H1 (cell line): Measurements from ENCODE around the gene AGPS. TPM values are rescaled to one million over a fixed set of nuclear protein-coding genes. Genes with fewer than 3 reads are reported as not detected.

Source experiments
- CTCF ChIA-PET: fragments of 300-600 bp; sonication (Branson Sonifier 250); formaldehyde crosslinking; loops from one replicate; lab custom pipeline; 2021; ENCODE audit not compliant: partially characterized antibody; lab: Charles Lee
- POLR2A ChIA-PET: fragments of 300-600 bp; sonication (Branson Sonifier 250); formaldehyde crosslinking; loops from one replicate; lab custom pipeline; 2021; ENCODE audit warnings: inconsistent platforms; ENCODE audit not compliant: partially characterized antibody; lab: Charles Lee
- DNase-seq, 2 experiments: peaks; one replicate each; pipeline versions ENCODE4 v3.0.0 to v3.0.0-alpha.2; 2010 to 2022; ENCODE audit warnings: low spot score in 2 of 2, low read depth in 1 of 2, mixed read lengths in 1 of 2
- FAIRE-seq: peaks from 2 replicates; lab custom pipeline; 2011; peaks lifted over from hg19 to GRCh38; lab: Jason Lieb, UNC
- H2AFZ ChIP-seq: 2 replicates; pipeline ENCODE4 v1.8.1; 2012; ENCODE audit warnings: low read length, inconsistent platforms
- H2AK5ac ChIP-seq: 2 replicates; pipeline ENCODE4 v1.6.1; 2013; ENCODE audit warnings: low read depth, low read length
- H2BK120ac ChIP-seq: replicated peaks from 2 replicates; pipeline ENCODE3; 2013; ENCODE audit warnings: low read depth, low read length, inconsistent platforms
- H2BK12ac ChIP-seq: 2 replicates; pipeline ENCODE4 v1.6.1; 2013; ENCODE audit warnings: low read depth, low read length
- H2BK15ac ChIP-seq: 2 replicates; pipeline ENCODE4 v1.6.1; 2013; ENCODE audit warnings: low read length
- H2BK20ac ChIP-seq: 2 replicates; pipeline ENCODE4 v1.6.1; 2013; ENCODE audit warnings: low read length
- H2BK5ac ChIP-seq: 2 replicates; pipeline ENCODE4 v1.6.1; 2013; ENCODE audit warnings: low read depth, low read length
- H3K14ac ChIP-seq: 2 replicates; pipeline ENCODE4 v1.6.1; 2013; ENCODE audit warnings: inconsistent platforms; ENCODE audit not compliant: insufficient read length
- H3K18ac ChIP-seq: 2 replicates; pipeline ENCODE4 v1.6.1; 2013; ENCODE audit warnings: low read length; ENCODE audit errors: extremely low read depth
- H3K23ac ChIP-seq: 2 replicates; pipeline ENCODE4 v1.6.1; 2013; ENCODE audit warnings: inconsistent platforms; ENCODE audit not compliant: insufficient read length
- H3K23me2 ChIP-seq: 2 replicates; pipeline ENCODE4 v1.6.1; 2013; ENCODE audit warnings: low read depth, low read length
- H3K27ac ChIP-seq: 2 replicates; pipeline ENCODE4 v1.6.1; 2011; ENCODE audit warnings: low read depth, low read length, inconsistent platforms
- H3K27me3 ChIP-seq, 4 experiments: replicated peaks in 1 of 4; 1 replicate in 1 of 4; 2 replicates in 3 of 4; pipeline versions ENCODE4 v1.6.1 to v1.8.1; 2011 to 2013; ENCODE audit warnings: low read length in 3 of 4, mild to moderate bottlenecking in 3 of 4, inconsistent platforms in 2 of 4, mixed read lengths in 2 of 4, moderate library complexity in 1 of 4; ENCODE audit not compliant: control insufficient read depth in 3 of 4, insufficient read depth in 3 of 4; ENCODE audit errors: extremely low read depth in 1 of 4
- H3K36me3 ChIP-seq, 4 experiments: 2 replicates each; pipeline versions ENCODE4 v1.6.1 to v1.8.1; 2011 to 2013; ENCODE audit warnings: mild to moderate bottlenecking in 4 of 4, low read length in 3 of 4, moderate library complexity in 2 of 4, control low read depth in 1 of 4, inconsistent platforms in 1 of 4; ENCODE audit not compliant: insufficient read depth in 4 of 4, control insufficient read depth in 2 of 4
- H3K4ac ChIP-seq: replicated peaks from 2 replicates; pipeline ENCODE3; 2013; ENCODE audit warnings: low read length, low read depth, mixed read lengths, inconsistent platforms; ENCODE audit not compliant: insufficient read length
- H3K4me1 ChIP-seq, 4 experiments: replicated peaks in 1 of 4; 1 replicate in 1 of 4; 2 replicates in 3 of 4; pipeline versions ENCODE4 v1.6.1 to v1.8.1; 2011 to 2013; ENCODE audit warnings: low read length in 3 of 4, inconsistent platforms in 2 of 4, mixed read lengths in 1 of 4; ENCODE audit not compliant: insufficient read depth in 4 of 4, control insufficient read depth in 3 of 4
- H3K4me2 ChIP-seq, 2 experiments: 2 replicates each; pipeline versions ENCODE4 v1.6.1 to v1.8.1; 2011 to 2013; ENCODE audit warnings: low read depth in 2 of 2, low read length in 2 of 2, control low read depth in 1 of 2, inconsistent platforms in 1 of 2, mild to moderate bottlenecking in 1 of 2; ENCODE audit not compliant: insufficient read depth in 1 of 2
- H3K4me3 ChIP-seq, 4 experiments: fragments of 200-600, 300-600 bp in 1 of 4; sonication (generic), shearing (Covaris generic), sonication (Bioruptor Twin) in 1 of 4; 2 replicates each; pipeline versions ENCODE4 v1.5.1 to v1.8.1; 2011 to 2016; ENCODE audit warnings: low read length in 4 of 4, low read depth in 3 of 4, control low read depth in 2 of 4, inconsistent platforms in 2 of 4, mild to moderate bottlenecking in 2 of 4, mixed read lengths in 1 of 4, moderate library complexity in 1 of 4; ENCODE audit not compliant: insufficient read depth in 2 of 4; ENCODE audit errors: extremely low read depth in 1 of 4
- H3K56ac ChIP-seq: replicated peaks from 2 replicates; pipeline ENCODE3; 2013; ENCODE audit warnings: low read depth, mild to moderate bottlenecking, mixed read lengths, low read length, inconsistent platforms; ENCODE audit not compliant: insufficient read length
- H3K79me1 ChIP-seq: 2 replicates; pipeline ENCODE4 v1.6.1; 2013; ENCODE audit warnings: low read depth, low read length, control low read depth
- H3K79me2 ChIP-seq, 2 experiments: 2 replicates each; pipeline versions ENCODE4 v1.6.1 to v1.8.1; 2012 to 2013; ENCODE audit warnings: low read length in 2 of 2, mild to moderate bottlenecking in 2 of 2, inconsistent platforms in 1 of 2; ENCODE audit not compliant: insufficient read depth in 2 of 2, control insufficient read depth in 1 of 2
- H3K9ac ChIP-seq, 4 experiments: replicated peaks in 1 of 4; 1 replicate in 1 of 4; 2 replicates in 3 of 4; pipeline versions ENCODE4 v1.6.1 to v1.8.1; 2011 to 2013; ENCODE audit warnings: low read depth in 3 of 4, low read length in 3 of 4, control low read depth in 2 of 4, mild to moderate bottlenecking in 2 of 4, moderate library complexity in 2 of 4, inconsistent platforms in 1 of 4; ENCODE audit errors: extremely low read depth in 1 of 4
- H3K9me3 ChIP-seq, 2 experiments: 2 replicates each; pipeline versions ENCODE4 v1.6.1 to v1.8.1; 2012 to 2013; ENCODE audit warnings: mild to moderate bottlenecking in 2 of 2, moderate library complexity in 2 of 2, control low read depth in 1 of 2, inconsistent platforms in 1 of 2, low read depth in 1 of 2, low read length in 1 of 2, mixed read lengths in 1 of 2; ENCODE audit not compliant: insufficient read depth in 2 of 2
- H4K20me1 ChIP-seq, 2 experiments: replicated peaks in 1 of 2; 2 replicates each; pipeline versions ENCODE3 to v1.8.1; 2011 to 2013; ENCODE audit warnings: inconsistent platforms in 2 of 2, low read length in 2 of 2, mild to moderate bottlenecking in 1 of 2; ENCODE audit not compliant: insufficient read depth in 2 of 2, control insufficient read depth in 1 of 2
- H4K5ac ChIP-seq: 2 replicates; pipeline ENCODE4 v1.6.1; 2013; ENCODE audit warnings: low read length, low read depth, mixed read lengths, inconsistent platforms; ENCODE audit not compliant: insufficient read length
- H4K8ac ChIP-seq: 2 replicates; pipeline ENCODE4 v1.8.0; 2013; ENCODE audit warnings: mild to moderate bottlenecking, moderate library complexity, low read length, inconsistent platforms; ENCODE audit not compliant: insufficient read depth; ENCODE audit errors: extremely low read depth
- H4K91ac ChIP-seq: replicated peaks from 2 replicates; pipeline ENCODE3; 2013; ENCODE audit warnings: low read length, mixed read lengths, inconsistent platforms; ENCODE audit not compliant: insufficient read length
- ASH2L ChIP-seq: fragments of 200-600, 300-600 bp; sonication (generic); IDR thresholded peaks from one replicate; pipeline ENCODE4 v1.7.1; 2017; ENCODE audit warnings: low read length
- BACH1 ChIP-seq: IDR thresholded peaks from 2 replicates; pipeline ENCODE4 v1.6.1; 2012; ENCODE audit warnings: low read length, improper control_type of control experiment
- BRCA1 ChIP-seq: IDR thresholded peaks from 2 replicates; pipeline ENCODE4 v1.6.1; 2012; ENCODE audit warnings: low read depth, low read length, improper control_type of control experiment
- CBX8 ChIP-seq: fragments of 300-800, 300-1000 bp; sonication (generic); IDR thresholded peaks from 2 replicates; pipeline ENCODE4 v1.7.1; 2016; ENCODE audit warnings: low read depth, low read length, borderline replicate concordance
- CHD1 ChIP-seq: IDR thresholded peaks from 2 replicates; pipeline ENCODE4 v1.6.1; 2012; ENCODE audit warnings: low read depth, low read length, improper control_type of control experiment
- CTCF ChIP-seq, 3 experiments: IDR thresholded peaks; 1 replicate in 2 of 3; 2 replicates in 1 of 3; pipeline versions ENCODE4 v1.5.1 to v1.6.1; 2011; ENCODE audit warnings: low read length in 3 of 3, mild to moderate bottlenecking in 3 of 3, inconsistent platforms in 2 of 3, low read depth in 1 of 3, moderate library complexity in 1 of 3; ENCODE audit not compliant: insufficient read depth in 1 of 3; ENCODE audit errors: control extremely low read depth in 1 of 3
- EGR1 ChIP-seq: IDR thresholded peaks from 2 replicates; pipeline ENCODE4 v1.6.1; 2011; ENCODE audit warnings: low read depth, low read length, borderline replicate concordance
- GABPA ChIP-seq: IDR thresholded peaks from 2 replicates; pipeline ENCODE4 v1.6.1; 2011; ENCODE audit warnings: mild to moderate bottlenecking, low read length, moderate library complexity, borderline replicate concordance; ENCODE audit not compliant: insufficient read depth
- HDAC6 ChIP-seq: IDR thresholded peaks from one replicate; pipeline ENCODE4 v1.7.1; 2012; ENCODE audit warnings: low read depth, mild to moderate bottlenecking, inconsistent platforms, low read length, moderate library complexity
- KDM1A ChIP-seq: fragments of 200-600, 300-600 bp; sonication (generic); IDR thresholded peaks from 2 replicates; pipeline ENCODE4 v1.7.1; 2016; ENCODE audit warnings: mild to moderate bottlenecking, low read length, borderline replicate concordance
- POU5F1 ChIP-seq: IDR thresholded peaks from 2 replicates; pipeline ENCODE4 v1.6.1; 2011; ENCODE audit warnings: low read depth, mild to moderate bottlenecking, low read length, moderate library complexity
- RBBP5 ChIP-seq: IDR thresholded peaks from 2 replicates; pipeline ENCODE4 v1.7.1; 2012; ENCODE audit warnings: low read depth, mild to moderate bottlenecking, inconsistent platforms, low read length, moderate library complexity, borderline replicate concordance
- SP4 ChIP-seq: IDR thresholded peaks from 2 replicates; pipeline ENCODE4 v1.6.1; 2012; ENCODE audit warnings: low read length, inconsistent platforms
- WGBS, 2 experiments: shearing (Covaris generic) in 1 of 2; methylation state at CpG; one replicate each; pipeline versions ENCODE4 v1.1.6 to v1.1.7; 2013 to 2015; ENCODE audit warnings: low lambda C conversion rate in 2 of 2, mixed read lengths in 2 of 2, inconsistent platforms in 1 of 2, low coverage in 1 of 2, missing lambda C conversion rate in 1 of 2; ENCODE audit not compliant: insufficient replicate concordance in 2 of 2, insufficient coverage in 1 of 2, insufficient read length in 1 of 2; ENCODE audit errors: extremely low coverage in 1 of 2, missing lambda C conversion rate in 1 of 2; 5-methylcytosine and 5-hydroxymethylcytosine counted together
- polyA plus RNA-seq, 7 experiments: library from polyadenylated mRNA; depleted of rRNA in 3 of 7; stranded (reverse) in 5 of 7; unstranded in 2 of 7; fragments of >200 nt in 5 of 7; fragments of 200-250 nt in 2 of 7; gene quantifications; 1 replicate in 5 of 7; 2 replicates in 1 of 7; 4 replicates in 1 of 7; pipeline versions ENCODE4 v1.2.1 to v1.2.3, GENCODE V29; 2011 to 2013; ENCODE audit warnings: missing spikeins in 2 of 7, mixed read lengths in 2 of 7
- total RNA-seq: library from RNA; stranded (reverse); fragmentation: NEBNext Ultra II Directional; extraction: Animal tissue kit (Norgen Biotek cat#: 25700); gene quantifications from 2 replicates; pipeline ENCODE4 v1.2.1, GENCODE V29; 2021

AGPS gene
- total and polyA plus RNA-seq, 2 of the 8 experiments (the other 6 are each of a cell fraction or from before 2014, with no cell fraction given) = 7.3 to 57.8 TPM

- POLR2A ChIA-PET = no interaction called here
- Histone ChIP-seq H3K27ac (no peak overlapping the region), H2BK120ac (no peak overlapping the region), H3K4me1 (0 out of 7 replicates have a peak, but pooled peaks cover 0 to 3% (median 0%) of the 10 kb centered on the region in 4 experiments), H2AFZ (no peak overlapping the region), H4K5ac (no peak overlapping the region), H4K20me1 (no peaks in the 10 kb centered on the region), H3K79me1 (no peaks in the 10 kb centered on the region), H2BK5ac (no peak overlapping the region), H3K18ac (no peak overlapping the region), H2BK12ac (no peak overlapping the region), H4K91ac (no peak overlapping the region), H3K79me2 (no peaks in the 10 kb centered on the region), H2BK20ac (no peak overlapping the region), H3K14ac (no peak overlapping the region), H3K9ac (no peak overlapping the region), H3K36me3 (no peaks in the 10 kb centered on the region), H4K8ac (no peak overlapping the region), H2BK15ac (no peak overlapping the region), H3K23ac (no peak overlapping the region), H3K4me3 (no peak overlapping the region), H3K27me3 (no peaks in the 10 kb centered on the region), H3K4ac (no peak overlapping the region), H2AK5ac (no peak overlapping the region), H3K4me2 (no peak overlapping the region), H3K9me3 (peaks cover 0 to 8% of the 10 kb centered on the region in 2 experiments; a peak in 1 of 4 replicates), H3K23me2 (peaks cover 7% of the 10 kb centered on the region; the same call in 1 of the 2 replicates), H3K56ac (no peak overlapping the region)
- FAIRE-seq (no peak), DNase-seq (no peak)
- 91% methylated on average over 2 of the region's 2 CpGs; no CpG with 5 or more reads in 1 of the 2 experiments for WGBS, 2 experiments
- CTCF ChIA-PET = no interaction called here
- TF ChIP-seq HDAC6 (no peak), ASH2L (no peak), CHD1 (no peak), BRCA1 (no peak), KDM1A (no peak), GABPA (no peak), SP4 (no peak), CBX8 (no peak), RBBP5 (no peak), POU5F1 (no peak), BACH1 (no peak), CTCF (IDR thresholded peaks at IDR 0.05; ENCODE audit: control extremely low read depth in 1 of 3, insufficient read depth in 1 of 3, low read depth in 1 of 3, low read length in 3 of 3) (no peak), EGR1 (no peak)
These were observed 163.6 kb downstream of the AGPS start for GRCh38 chr2:177556153-177556552.
